ENCODE measurements around the gene RAD23A.

- TF ChIP-seq CTCF (IDR thresholded peaks at IDR 0.05) (no peak), ZFX (IDR thresholded peaks at IDR 0.05; ENCODE audit: borderline replicate concordance) (no peak)
Observed at GRCh38 chr19:12952488-12953137, 7.0 kb downstream of the RAD23A start.
